ENCODE results near the gene C1QL4. TPM values are rescaled to one million over a fixed set of nuclear protein-coding genes. Genes with fewer than 3 reads are reported as not detected.
"Not testable (repeated sequence)": the region's sequence is repeated elsewhere in the genome, so short reads cannot be mapped to it uniquely, and the experiment has no call there.

The C1QL4 gene
- total and polyA plus RNA-seq, 2 donors = 0.05 to 0.21 TPM

DNA sequence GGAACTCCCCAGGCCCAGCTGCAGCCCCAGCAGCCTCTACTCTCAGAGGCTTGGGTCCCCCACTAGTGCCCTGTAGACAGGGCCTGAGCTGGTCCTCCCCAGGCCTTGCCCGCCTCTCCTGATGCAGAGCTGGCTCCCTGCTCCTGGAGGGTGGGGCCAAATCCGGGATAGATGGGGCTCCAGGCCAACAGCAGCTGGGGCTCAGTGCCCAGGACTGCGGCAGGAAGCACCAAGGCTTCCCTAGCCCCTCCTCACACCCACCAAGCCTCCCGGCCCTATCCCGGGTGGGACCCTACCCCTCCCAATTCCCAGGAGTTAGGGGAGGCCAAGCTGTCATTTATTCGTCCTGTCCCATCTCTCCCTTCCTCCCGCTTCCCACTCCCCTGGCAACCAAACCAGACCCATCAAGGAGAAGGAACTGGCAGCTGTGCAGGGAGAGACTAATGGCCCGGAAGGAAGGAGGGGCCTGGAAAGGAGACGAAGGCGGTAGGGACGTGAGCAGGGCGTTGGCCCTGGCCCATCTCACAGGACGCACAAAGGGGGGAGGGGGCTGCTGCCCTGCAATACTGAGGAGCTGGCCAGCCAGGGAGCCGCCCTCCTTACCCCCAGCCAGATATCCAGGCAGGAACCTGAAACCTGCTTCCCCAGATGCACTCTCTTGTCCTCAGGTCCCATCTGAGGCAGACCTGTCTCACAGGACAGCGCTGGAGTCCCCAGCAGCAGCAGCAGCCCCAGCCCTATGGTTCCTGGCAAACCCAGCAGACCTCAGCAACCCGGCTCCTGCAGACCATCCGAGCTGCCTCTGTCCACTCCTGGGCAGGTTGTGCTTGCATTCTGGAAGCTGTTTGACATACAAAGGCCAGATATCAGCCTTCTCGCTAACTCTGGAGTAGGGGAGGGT lies 43.7 kb downstream of the C1QL4 start:
- 69% methylated on average over 18 of the region's 18 CpGs for WGBS
- H3K27me3 ChIP-seq (ENCODE audit: control insufficient read depth in 2 of 2, insufficient read depth in 1 of 2, low read length in 1 of 2) = peaks cover 61 to 93% of the 10 kb centered on the region in 2 donors
- no peak overlapping the region for H3K4me3 ChIP-seq (ENCODE audit: low read length in 2 of 2)
- peaks cover 8 to 14% of the 10 kb centered on the region in 2 donors for H3K4me1 ChIP-seq (ENCODE audit: control insufficient read depth in 2 of 2, insufficient read depth in 2 of 2, low read length in 2 of 2)
- H3K36me3 ChIP-seq (ENCODE audit: control insufficient read depth in 2 of 2, insufficient read depth in 2 of 2, low read length in 1 of 2) = no peaks in the 10 kb centered on the region
- H3K27ac ChIP-seq (ENCODE audit: low read depth in 1 of 2, low read length in 1 of 2) = no peak overlapping the region
- peaks cover 0 to 19% of the 10 kb centered on the region in 2 donors for H3K9me3 ChIP-seq (ENCODE audit: control insufficient read depth in 2 of 2, insufficient read depth in 1 of 2, low read length in 1 of 2)
- no peak for DNase-seq (ENCODE audit: low read depth in 6 of 9, low spot score in 9 of 9)

DNA sequence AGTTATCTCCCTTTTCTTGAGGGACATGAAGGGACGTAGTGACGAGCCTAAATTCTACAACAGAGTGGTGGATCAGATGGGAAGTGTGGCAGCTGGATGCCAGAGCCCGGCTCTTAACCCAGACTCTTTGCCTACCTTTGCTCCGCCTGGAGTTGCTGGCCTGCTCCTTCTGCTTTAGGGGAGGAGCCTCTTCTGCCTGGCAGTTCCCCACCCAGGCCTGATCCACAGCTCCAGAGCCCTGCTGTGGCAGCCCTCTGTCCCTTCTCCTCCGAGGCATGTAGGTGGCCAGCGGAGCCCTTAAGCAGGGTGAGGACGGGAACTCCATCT lies 44.3 kb downstream of the C1QL4 start:
- H3K27ac ChIP-seq (ENCODE audit: low read depth in 1 of 2, low read length in 1 of 2) = no peak overlapping the region
- no peaks in the 10 kb centered on the region for H3K36me3 ChIP-seq (ENCODE audit: control insufficient read depth in 2 of 2, insufficient read depth in 2 of 2, low read length in 1 of 2)
- WGBS = 90% methylated on average over 7 of the region's 7 CpGs
- H3K4me3 ChIP-seq (ENCODE audit: low read length in 2 of 2) = no peak overlapping the region
- peaks cover 0 to 19% of the 10 kb centered on the region in 2 donors for H3K9me3 ChIP-seq (ENCODE audit: control insufficient read depth in 2 of 2, insufficient read depth in 1 of 2, low read length in 1 of 2)
- DNase-seq (ENCODE audit: low read depth in 6 of 9, low spot score in 9 of 9) = no peak
- H3K4me1 ChIP-seq (ENCODE audit: control insufficient read depth in 2 of 2, insufficient read depth in 2 of 2, low read length in 2 of 2) = peaks cover 8 to 14% of the 10 kb centered on the region in 2 donors
- peaks cover 59 to 92% of the 10 kb centered on the region in 2 donors for H3K27me3 ChIP-seq (ENCODE audit: control insufficient read depth in 2 of 2, insufficient read depth in 1 of 2, low read length in 1 of 2)

DNA sequence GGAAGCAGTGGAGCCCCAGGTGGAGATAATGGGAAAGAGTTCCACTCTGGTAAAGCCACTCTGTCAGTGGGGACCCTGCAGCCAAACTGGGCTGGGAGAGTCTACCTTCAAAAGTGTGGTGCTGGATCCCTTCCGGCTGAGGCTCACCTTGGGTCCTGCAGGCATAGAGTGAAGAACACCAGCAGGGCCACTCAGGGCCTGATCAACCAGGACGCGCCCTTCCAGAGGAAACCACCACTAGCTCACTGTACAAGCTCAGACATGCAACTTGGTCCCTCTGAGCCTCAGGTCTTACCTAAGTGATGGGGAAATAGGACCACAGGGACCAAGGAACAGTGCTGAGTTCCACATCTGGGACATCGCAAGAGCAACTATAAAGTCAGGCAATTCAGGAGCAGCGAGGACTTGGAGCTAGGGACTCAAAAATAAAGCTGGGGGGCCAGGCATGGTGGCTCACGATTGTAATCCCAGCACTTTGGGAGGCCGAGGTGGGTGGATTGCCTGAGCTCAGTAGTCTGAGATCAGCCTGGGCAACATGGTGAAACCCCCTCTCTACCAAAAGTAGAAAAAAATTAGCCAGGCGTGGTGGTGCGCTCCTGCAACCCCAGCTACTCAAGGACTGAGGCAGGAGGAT lies 47.9 kb downstream of the C1QL4 start:
- DNase-seq (ENCODE audit: low read depth in 6 of 9, low spot score in 9 of 9) = no peak
- Histone ChIP-seq H3K4me1 (ENCODE audit: control insufficient read depth in 2 of 2, insufficient read depth in 2 of 2, low read length in 2 of 2) (no peaks in the 10 kb centered on the region), H3K9me3 (ENCODE audit: control insufficient read depth in 2 of 2, insufficient read depth in 1 of 2, low read length in 1 of 2) (peaks cover 0 to 2% of the 10 kb centered on the region in 2 donors), H3K4me3 (ENCODE audit: low read length in 2 of 2) (no peak overlapping the region), H3K27ac (ENCODE audit: low read depth in 1 of 2, low read length in 1 of 2) (no peak overlapping the region), H3K27me3 (ENCODE audit: control insufficient read depth in 2 of 2, insufficient read depth in 1 of 2, low read length in 1 of 2) (peaks cover 25 to 82% of the 10 kb centered on the region in 2 donors), H3K36me3 (ENCODE audit: control insufficient read depth in 2 of 2, insufficient read depth in 2 of 2, low read length in 1 of 2) (no peaks in the 10 kb centered on the region)
- WGBS = 88% methylated on average over 9 of the region's 9 CpGs

DNA sequence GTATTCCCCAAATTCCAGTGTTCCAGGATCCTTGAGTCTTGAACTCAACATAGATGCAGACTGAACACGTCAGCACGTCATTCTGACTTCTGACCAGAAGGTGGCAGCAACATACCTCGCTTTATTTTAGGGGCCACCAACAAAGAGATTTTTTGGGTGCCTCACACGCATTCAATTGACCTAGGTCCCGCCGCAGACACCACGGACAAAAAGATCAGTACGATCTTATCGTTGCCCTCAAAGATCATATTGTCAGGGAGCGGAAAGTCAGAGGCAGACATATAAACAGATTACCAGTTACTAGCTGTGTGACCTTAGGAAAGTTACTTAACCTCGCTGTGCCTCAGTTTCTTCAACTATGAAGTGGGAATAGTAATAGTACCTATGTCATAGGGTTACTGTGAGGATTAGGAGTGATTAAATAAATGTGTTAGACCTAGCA lies 48.6 kb downstream of the C1QL4 start:
- peak in 8 of 9 donors; percentile 26 to 74 (median 50) for DNase-seq (ENCODE audit: low read depth in 6 of 9, low spot score in 9 of 9)
- no peaks in the 10 kb centered on the region for H3K4me1 ChIP-seq (ENCODE audit: control insufficient read depth in 2 of 2, insufficient read depth in 2 of 2, low read length in 2 of 2)
- H3K27ac ChIP-seq (ENCODE audit: low read depth in 1 of 2, low read length in 1 of 2) = no peak overlapping the region
- no peak overlapping the region for H3K4me3 ChIP-seq (ENCODE audit: low read length in 2 of 2)
- no peaks in the 10 kb centered on the region for H3K9me3 ChIP-seq (ENCODE audit: control insufficient read depth in 2 of 2, insufficient read depth in 1 of 2, low read length in 1 of 2)
- H3K36me3 ChIP-seq (ENCODE audit: control insufficient read depth in 2 of 2, insufficient read depth in 2 of 2, low read length in 1 of 2) = no peaks in the 10 kb centered on the region
- H3K27me3 ChIP-seq (ENCODE audit: control insufficient read depth in 2 of 2, insufficient read depth in 1 of 2, low read length in 1 of 2) = peaks cover 20 to 82% of the 10 kb centered on the region in 2 donors
- 11% methylated on average over 11 of the region's 11 CpGs for WGBS

DNA sequence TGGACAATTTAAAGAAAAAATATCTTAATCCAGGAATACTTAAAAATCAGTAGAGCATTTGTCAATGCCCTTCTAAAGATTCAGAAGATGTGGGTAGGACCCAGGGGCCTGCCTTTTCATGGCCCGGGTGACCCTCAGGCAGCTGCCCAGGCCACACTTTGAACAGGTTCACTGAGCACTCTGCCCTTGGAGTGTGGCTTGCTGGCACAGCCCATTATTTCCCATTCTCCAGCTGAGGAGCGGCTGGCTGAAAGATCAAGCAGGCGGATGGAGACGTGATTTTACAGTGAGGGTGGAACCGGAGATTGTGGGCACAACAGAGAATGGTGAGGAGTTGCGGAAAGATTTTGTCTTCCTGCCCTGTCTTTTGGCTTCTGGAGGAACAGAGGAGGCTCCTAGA lies 49.1 kb downstream of the C1QL4 start:
- 56% methylated on average over 6 of the region's 6 CpGs for WGBS

DNA sequence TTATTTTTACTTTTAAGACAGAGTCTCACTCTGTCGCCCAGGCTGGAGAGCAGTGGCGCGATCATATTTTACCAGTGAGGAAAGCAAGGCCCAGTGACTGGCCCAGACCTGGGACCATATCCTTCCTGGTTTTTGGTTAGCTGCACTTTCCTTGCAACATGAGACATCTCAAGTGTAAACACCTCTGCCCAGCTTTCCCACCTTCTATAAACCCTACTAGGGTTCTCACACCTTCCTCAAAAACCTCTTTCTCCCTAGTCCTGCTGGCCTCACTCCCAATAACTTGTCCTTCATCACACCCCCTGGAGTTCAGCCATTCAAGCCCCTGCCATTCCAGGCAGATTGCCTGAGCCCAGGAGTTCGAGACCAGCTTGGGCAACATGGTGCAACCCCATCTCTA lies 52.3 kb downstream of the C1QL4 start:
- Histone ChIP-seq H3K4me3 (ENCODE audit: low read length in 2 of 2) (no peak overlapping the region), H3K4me1 (ENCODE audit: control insufficient read depth in 2 of 2, insufficient read depth in 2 of 2, low read length in 2 of 2) (no peaks in the 10 kb centered on the region), H3K27me3 (ENCODE audit: control insufficient read depth in 2 of 2, insufficient read depth in 1 of 2, low read length in 1 of 2) (peaks cover 8 to 68% of the 10 kb centered on the region in 2 donors), H3K36me3 (ENCODE audit: control insufficient read depth in 2 of 2, insufficient read depth in 2 of 2, low read length in 1 of 2) (no peaks in the 10 kb centered on the region), H3K27ac (ENCODE audit: low read depth in 1 of 2, low read length in 1 of 2) (no peak overlapping the region), H3K9me3 (ENCODE audit: control insufficient read depth in 2 of 2, insufficient read depth in 1 of 2, low read length in 1 of 2) (no peaks in the 10 kb centered on the region)
- DNase-seq (ENCODE audit: low read depth in 6 of 9, low spot score in 9 of 9) = no peak
- 91% methylated on average over 4 of the region's 4 CpGs for WGBS

More for the DNA sequence above, 49.1 kb downstream of the C1QL4 start:
- H3K4me3 ChIP-seq (ENCODE audit: low read length in 2 of 2) = no peak overlapping the region
- DNase-seq (ENCODE audit: low read depth in 6 of 9, low spot score in 9 of 9) = no peak
- no peak overlapping the region for H3K27ac ChIP-seq (ENCODE audit: low read depth in 1 of 2, low read length in 1 of 2)
- no peaks in the 10 kb centered on the region for H3K4me1 ChIP-seq (ENCODE audit: control insufficient read depth in 2 of 2, insufficient read depth in 2 of 2, low read length in 2 of 2)
- no peaks in the 10 kb centered on the region for H3K9me3 ChIP-seq (ENCODE audit: control insufficient read depth in 2 of 2, insufficient read depth in 1 of 2, low read length in 1 of 2)
- H3K27me3 ChIP-seq (ENCODE audit: control insufficient read depth in 2 of 2, insufficient read depth in 1 of 2, low read length in 1 of 2) = peaks cover 15 to 76% of the 10 kb centered on the region in 2 donors
- no peaks in the 10 kb centered on the region for H3K36me3 ChIP-seq (ENCODE audit: control insufficient read depth in 2 of 2, insufficient read depth in 2 of 2, low read length in 1 of 2)

DNA sequence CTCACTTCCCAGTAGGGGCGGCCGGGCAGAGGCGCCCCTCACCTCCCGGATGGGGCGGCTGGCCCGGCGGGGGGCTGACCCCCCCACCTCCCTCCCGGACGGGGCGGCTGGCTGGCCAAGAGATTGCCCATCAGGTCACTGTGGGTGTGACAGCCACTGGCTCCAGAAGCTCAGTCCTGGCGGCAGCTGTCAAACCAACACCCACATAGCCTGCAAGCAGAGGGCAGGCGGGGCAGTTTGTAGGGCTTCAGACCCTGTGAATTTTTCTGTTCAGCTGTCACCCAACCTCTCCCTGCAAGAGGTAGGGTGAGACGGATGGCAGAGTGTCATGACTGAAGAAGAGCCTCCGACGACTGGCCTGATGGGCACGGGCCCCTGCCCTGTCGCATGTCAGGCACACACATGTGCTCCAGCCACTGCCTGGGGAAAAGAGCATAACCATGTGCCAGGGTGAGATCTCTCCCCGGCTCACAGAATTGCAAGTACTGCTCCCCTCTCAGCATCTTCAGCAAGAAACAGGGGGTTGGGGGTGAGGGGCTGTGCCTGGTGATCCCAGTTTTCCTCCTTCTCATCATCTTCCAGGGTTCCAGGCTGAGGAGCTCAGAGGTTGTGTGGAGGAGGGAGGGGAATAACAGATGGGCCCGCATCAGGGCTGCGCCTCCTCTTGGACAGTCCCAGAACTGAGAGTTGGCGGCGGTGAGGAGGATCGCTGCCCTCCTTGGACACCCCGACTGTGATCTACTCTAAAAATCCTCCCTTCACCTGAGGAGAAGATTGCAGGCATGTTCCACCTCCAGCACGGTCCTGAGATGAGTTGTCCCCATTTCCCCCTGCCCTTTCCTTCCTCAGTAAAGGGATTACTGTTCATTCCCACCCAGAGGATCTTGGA lies 53.2 kb downstream of the C1QL4 start:
- Histone ChIP-seq H3K4me3 (ENCODE audit: low read length in 2 of 2) (no peak overlapping the region), H3K27me3 (ENCODE audit: control insufficient read depth in 2 of 2, insufficient read depth in 1 of 2, low read length in 1 of 2) (peaks cover 8 to 62% of the 10 kb centered on the region in 2 donors), H3K9me3 (ENCODE audit: control insufficient read depth in 2 of 2, insufficient read depth in 1 of 2, low read length in 1 of 2) (no peaks in the 10 kb centered on the region), H3K27ac (ENCODE audit: low read depth in 1 of 2, low read length in 1 of 2) (no peak overlapping the region), H3K4me1 (ENCODE audit: control insufficient read depth in 2 of 2, insufficient read depth in 2 of 2, low read length in 2 of 2) (no peaks in the 10 kb centered on the region), H3K36me3 (ENCODE audit: control insufficient read depth in 2 of 2, insufficient read depth in 2 of 2, low read length in 1 of 2) (no peaks in the 10 kb centered on the region)
- DNase-seq (ENCODE audit: low read depth in 6 of 9, low spot score in 9 of 9) = no peak
- WGBS = 93% methylated on average over 24 of the region's 25 CpGs

DNA sequence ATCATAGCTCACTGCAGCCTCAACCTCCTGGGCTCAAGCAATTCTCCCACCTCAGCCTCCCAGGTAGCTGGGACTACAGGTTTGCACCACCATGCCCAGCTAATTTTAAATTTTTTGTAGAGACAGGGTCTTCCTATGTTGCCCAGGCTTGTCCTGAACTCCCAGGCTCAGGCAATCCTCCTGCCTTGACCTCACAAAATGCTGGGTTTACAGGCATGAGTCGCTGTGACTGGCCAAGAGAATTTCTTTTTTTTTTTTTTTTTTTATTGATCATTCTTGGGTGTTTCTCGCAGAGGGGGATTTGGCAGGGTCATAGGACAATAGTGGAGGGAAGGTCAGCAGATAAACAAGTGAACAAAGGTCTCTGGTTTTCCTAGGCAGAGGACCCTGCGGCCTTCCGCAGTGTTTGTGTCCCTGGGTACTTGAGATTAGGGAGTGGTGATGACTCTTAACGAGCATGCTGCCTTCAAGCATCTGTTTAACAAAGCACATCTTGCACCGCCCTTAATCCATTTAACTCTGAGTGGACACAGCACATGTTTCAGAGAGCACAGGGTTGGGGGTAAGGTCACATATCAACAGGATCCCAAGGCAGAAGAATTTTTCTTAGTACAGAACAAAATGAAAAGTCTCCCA lies 54.1 kb downstream of the C1QL4 start:
- H3K36me3 ChIP-seq (ENCODE audit: control insufficient read depth in 2 of 2, insufficient read depth in 2 of 2, low read length in 1 of 2); H3K4me1 ChIP-seq (ENCODE audit: control insufficient read depth in 2 of 2, insufficient read depth in 2 of 2, low read length in 2 of 2); DNase-seq (ENCODE audit: low read depth in 6 of 9, low spot score in 9 of 9); H3K4me3 ChIP-seq (ENCODE audit: low read length in 2 of 2); H3K9me3 ChIP-seq (ENCODE audit: control insufficient read depth in 2 of 2, insufficient read depth in 1 of 2, low read length in 1 of 2); H3K27ac ChIP-seq (ENCODE audit: low read depth in 1 of 2, low read length in 1 of 2): not testable (repeated sequence)
- WGBS = 100% methylated on average over 3 of the region's 6 CpGs
- peaks cover 2 to 54% of the 10 kb centered on the region in 2 donors for H3K27me3 ChIP-seq (ENCODE audit: control insufficient read depth in 2 of 2, insufficient read depth in 1 of 2, low read length in 1 of 2)

Data from thymus (tissue), 11 donors.